ENCODE data around the gene NR1I2. TPM values are rescaled to one million over a fixed set of nuclear protein-coding genes. Genes with fewer than 3 reads are reported as not detected.

NR1I2 gene
- total RNA-seq, 2 experiments from 2014 or later, result 0.55 to 0.67 TPM

- ChIA-PET CTCF (no interaction called here), POLR2A (no interaction called here)
Measured at GRCh38 chr3:119778176-119778575, 3.7 kb upstream of the NR1I2 start.

DNA sequence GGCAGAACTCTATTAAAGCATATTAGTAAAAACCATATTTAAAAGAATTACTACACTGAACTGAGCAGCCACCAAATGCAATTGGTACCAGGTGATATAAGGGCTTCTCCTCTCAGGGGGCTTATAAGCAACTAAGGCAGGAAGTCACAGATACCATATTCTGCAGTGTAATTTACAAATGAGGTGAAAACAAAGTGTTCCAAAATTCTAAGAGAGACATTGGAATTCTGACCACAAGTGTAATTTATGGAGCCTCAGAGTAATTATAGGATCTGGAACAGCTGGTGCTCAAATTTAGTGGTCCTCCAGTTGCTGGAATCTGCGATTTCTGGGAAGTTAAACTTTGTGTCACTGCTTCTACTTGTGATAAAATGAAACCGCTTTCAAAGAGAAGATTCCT, 3.1 kb upstream of the NR1I2 start:
- POLR2A ChIA-PET, result no interaction called here
- CTCF ChIA-PET, result no interaction called here

GRCh38 chr3:119779731-119780383, 2.0 kb upstream of the NR1I2 start:
- CTCF ChIA-PET, result no interaction called here
- POLR2A ChIA-PET, result no interaction called here

- POLR2A ChIA-PET, result no interaction called here
- CTCF ChIA-PET, result no interaction called here
Measured at GRCh38 chr3:119782460-119782859, 559 bp downstream of the NR1I2 start.

DNA sequence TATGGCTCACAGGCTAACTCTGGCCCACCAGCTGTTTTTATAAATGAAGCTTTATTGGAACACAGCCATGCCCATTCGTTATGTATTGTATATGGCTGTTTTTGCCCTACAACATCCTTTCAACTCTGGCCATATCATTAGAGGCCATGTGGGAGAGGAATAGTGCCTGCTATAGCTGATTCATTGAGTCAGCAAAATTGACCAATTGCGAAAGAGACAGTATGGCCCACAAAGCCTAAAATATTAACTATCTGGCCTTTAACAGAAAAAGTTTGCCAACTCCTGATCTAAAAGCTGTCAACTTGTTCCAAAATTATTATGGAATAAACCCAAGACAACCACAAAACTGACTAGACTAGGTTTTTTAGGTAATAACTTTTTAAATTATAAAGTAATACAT, 1.4 kb downstream of the NR1I2 start:
- POLR2A ChIA-PET, result no interaction called here
- CTCF ChIA-PET, result no interaction called here

- POLR2A ChIA-PET, result no interaction called here
- CTCF ChIA-PET, result no interaction called here
Measured at GRCh38 chr3:119783883-119784282, 2.0 kb downstream of the NR1I2 start.

DNA sequence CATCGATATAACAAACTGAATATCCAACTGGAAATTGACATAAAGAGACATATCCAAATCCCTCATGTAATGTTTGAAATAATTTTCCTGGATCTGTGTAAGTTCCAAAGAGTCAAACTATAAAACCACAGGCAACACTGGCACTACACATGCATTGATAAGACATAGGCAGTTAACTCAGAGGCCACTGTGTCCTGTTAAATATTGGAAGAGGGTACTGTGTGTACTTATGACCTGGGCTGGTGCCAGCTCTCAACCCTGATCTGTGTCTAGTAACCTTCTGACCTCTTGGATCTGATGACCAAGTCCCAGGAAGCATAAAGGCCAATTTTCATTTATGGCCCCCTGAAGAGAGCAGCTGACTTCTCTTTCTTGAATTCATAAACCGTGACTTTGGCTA, 4.5 kb downstream of the NR1I2 start:
- POLR2A ChIA-PET, result no interaction called here
- CTCF ChIA-PET, result no interaction called here

GRCh38 chr3:119790369-119790768, 8.5 kb downstream of the NR1I2 start:
- ChIA-PET POLR2A (no interaction called here), CTCF (no interaction called here)

- POLR2A ChIA-PET, result no interaction called here
Measured at GRCh38 chr3:119792270-119792669, 10.4 kb downstream of the NR1I2 start.

DNA sequence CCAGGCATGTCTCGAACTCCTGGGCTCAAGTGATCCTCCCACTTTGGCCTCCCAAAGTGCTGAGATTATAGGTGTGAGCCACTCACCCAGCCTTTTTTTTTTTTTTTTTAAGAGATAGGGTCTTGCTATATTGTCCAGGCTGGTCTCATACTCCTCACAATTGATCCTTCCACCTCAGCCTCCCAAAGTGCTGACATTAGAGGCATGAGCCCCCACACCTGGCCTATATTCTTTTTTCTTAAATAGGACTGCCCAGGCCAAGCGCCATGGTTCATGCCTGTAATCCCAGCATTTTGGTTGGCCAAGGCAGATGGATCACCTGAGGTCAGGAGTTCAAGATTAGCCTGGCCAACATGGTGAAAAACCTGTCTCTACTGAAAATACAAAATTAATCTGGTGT, 12.5 kb downstream of the NR1I2 start:
- CTCF ChIA-PET, result no interaction called here

More at GRCh38 chr3:119792270-119792669, 10.4 kb downstream of the NR1I2 start:
- CTCF ChIA-PET, result no interaction called here

DNA sequence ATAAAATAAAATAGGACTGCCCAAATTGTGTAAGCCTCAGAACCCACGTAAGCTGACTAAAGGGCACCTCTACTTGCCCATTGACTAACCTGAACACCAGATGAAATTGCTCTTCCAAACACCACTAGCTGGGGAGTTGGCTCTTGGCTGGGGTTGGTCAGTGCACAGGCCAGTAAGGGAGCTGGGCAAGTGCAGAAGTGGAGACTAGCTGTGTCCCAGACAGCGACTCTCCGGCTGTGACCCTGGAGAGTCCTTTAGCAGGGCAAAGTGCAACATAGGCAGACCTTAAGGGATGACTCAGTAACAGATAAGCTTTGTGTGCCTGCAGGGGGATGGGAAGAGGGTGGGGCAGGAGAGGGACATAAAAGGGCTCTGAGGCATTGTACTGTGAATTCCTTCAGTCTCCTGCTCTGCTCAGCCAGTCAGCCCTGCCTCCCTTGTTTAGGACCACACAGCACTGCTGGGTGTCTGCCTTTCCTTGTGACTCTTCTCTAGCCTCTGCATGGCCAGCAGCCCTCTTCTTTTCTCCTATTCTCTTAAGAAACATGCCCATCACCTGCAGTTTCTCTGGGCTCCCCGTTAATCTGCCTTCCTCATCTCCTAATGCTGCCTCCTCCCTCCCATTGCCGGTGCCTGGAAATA, 13.2 kb downstream of the NR1I2 start:
- ChIA-PET POLR2A (no interaction called here), CTCF (no interaction called here)

More for the DNA sequence above, 12.5 kb downstream of the NR1I2 start:
- POLR2A ChIA-PET, result no interaction called here

GRCh38 chr3:119795849-119796248, 13.9 kb downstream of the NR1I2 start:
- CTCF ChIA-PET, result no interaction called here
- POLR2A ChIA-PET, result no interaction called here

- ChIA-PET CTCF (no interaction called here), POLR2A (no interaction called here)
Measured at GRCh38 chr3:119796368-119796767, 14.5 kb downstream of the NR1I2 start.

- POLR2A ChIA-PET, result no interaction called here
- CTCF ChIA-PET, result no interaction called here
Measured at GRCh38 chr3:119796785-119797184, 14.9 kb downstream of the NR1I2 start.

- ChIA-PET POLR2A (no interaction called here), CTCF (no interaction called here)
Measured at GRCh38 chr3:119800844-119801243, 18.9 kb downstream of the NR1I2 start.

DNA sequence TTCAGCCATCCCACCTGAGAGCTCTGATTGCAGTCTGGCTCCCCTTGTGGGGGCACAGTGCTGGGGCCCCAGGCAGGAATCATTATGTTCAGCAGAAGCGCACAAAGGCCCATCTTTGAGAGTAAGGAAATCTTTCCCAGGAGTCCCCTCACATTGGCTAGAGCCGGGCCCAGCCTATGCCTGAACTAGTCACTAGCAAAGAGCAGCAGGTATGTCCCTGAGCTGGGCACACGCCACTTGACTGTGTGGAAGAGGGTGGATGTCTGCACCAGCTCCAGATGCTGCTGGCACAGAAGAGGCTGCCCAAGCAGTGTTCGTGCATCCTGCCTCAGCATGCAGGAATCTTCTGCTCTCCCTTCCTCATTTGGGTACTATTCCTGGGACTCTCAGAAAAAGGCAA, 26.3 kb downstream of the NR1I2 start:
- POLR2A ChIA-PET, result no interaction called here
- CTCF ChIA-PET, result no interaction called here

GRCh38 chr3:119808843-119809242, 26.9 kb downstream of the NR1I2 start:
- ChIA-PET POLR2A (no interaction called here), CTCF (no interaction called here)

- CTCF ChIA-PET, result interaction anchor here (1.7 kb wide), 1 partner anchor 10 kb away, joined by 5 read pairs; no protein-coding TSS in a partner anchor
Measured at GRCh38 chr3:119809249-119810017, 27.5 kb downstream of the NR1I2 start.

GRCh38 chr3:119810018-119810435, 28.1 kb downstream of the NR1I2 start:
- ChIA-PET POLR2A (interaction anchor here (0.6 kb wide), 1 partner anchor 342 kb away, joined by 4 read pairs; no protein-coding TSS in a partner anchor), CTCF (interaction anchor here (0.9 to 1.7 kb wide), 2 partner anchors 9 to 607 kb away, joined by 3 to 5 read pairs; no protein-coding TSS in a partner anchor)

More at GRCh38 chr3:119809249-119810017, 27.5 kb downstream of the NR1I2 start:
- POLR2A ChIA-PET, result no interaction called here

GRCh38 chr3:119812491-119813058, 30.7 kb downstream of the NR1I2 start:
- POLR2A ChIA-PET, result no interaction called here
- CTCF ChIA-PET, result interaction anchor here (1.0 kb wide), 1 partner anchor 334 kb away, joined by 3 read pairs; no protein-coding TSS in a partner anchor

GRCh38 chr3:119815716-119816115, 33.8 kb downstream of the NR1I2 start:
- ChIA-PET POLR2A (no interaction called here), CTCF (no interaction called here)

All from activated CD8-positive, alpha-beta memory T cell treated with anti-CD3 and anti-CD28 coated beads for 36 hours (primary cell).